GM12864 (cell line): ENCODE measurements around the gene TJP2.
A peak's percentile ranks its signal among the peaks of the same experiment; 100 is the strongest.

Experiments
- DNase-seq: peaks from one replicate; pipeline ENCODE4 v3.0.0-alpha.2; 2011; ENCODE audit warnings: low read depth
- H3K4me3 ChIP-seq: 2 replicates; pipeline ENCODE4 v1.5.1; 2011; ENCODE audit warnings: mild to moderate bottlenecking, low read depth, low read length, control low read depth
- CTCF ChIP-seq: IDR thresholded peaks from 2 replicates; pipeline ENCODE4 v1.5.1; 2011; ENCODE audit warnings: low read depth, mild to moderate bottlenecking, moderate library complexity, low read length, control low read depth, inconsistent platforms; ENCODE audit errors: missing control alignments

Gene TJP2

GRCh38 chr9:69173891-69174615 is at the start of gene TJP2:
Gene TJP2, plus strand, starts transcription at chr9:69174277. Its CDS starts 96 bp downstream, at chr9:69174373.
- TF ChIP-seq CTCF, result no peak
- H3K4me3 ChIP-seq, result peak within 1 kb of the TSS; percentile 75
- DNase-seq, result no peak

DNA sequence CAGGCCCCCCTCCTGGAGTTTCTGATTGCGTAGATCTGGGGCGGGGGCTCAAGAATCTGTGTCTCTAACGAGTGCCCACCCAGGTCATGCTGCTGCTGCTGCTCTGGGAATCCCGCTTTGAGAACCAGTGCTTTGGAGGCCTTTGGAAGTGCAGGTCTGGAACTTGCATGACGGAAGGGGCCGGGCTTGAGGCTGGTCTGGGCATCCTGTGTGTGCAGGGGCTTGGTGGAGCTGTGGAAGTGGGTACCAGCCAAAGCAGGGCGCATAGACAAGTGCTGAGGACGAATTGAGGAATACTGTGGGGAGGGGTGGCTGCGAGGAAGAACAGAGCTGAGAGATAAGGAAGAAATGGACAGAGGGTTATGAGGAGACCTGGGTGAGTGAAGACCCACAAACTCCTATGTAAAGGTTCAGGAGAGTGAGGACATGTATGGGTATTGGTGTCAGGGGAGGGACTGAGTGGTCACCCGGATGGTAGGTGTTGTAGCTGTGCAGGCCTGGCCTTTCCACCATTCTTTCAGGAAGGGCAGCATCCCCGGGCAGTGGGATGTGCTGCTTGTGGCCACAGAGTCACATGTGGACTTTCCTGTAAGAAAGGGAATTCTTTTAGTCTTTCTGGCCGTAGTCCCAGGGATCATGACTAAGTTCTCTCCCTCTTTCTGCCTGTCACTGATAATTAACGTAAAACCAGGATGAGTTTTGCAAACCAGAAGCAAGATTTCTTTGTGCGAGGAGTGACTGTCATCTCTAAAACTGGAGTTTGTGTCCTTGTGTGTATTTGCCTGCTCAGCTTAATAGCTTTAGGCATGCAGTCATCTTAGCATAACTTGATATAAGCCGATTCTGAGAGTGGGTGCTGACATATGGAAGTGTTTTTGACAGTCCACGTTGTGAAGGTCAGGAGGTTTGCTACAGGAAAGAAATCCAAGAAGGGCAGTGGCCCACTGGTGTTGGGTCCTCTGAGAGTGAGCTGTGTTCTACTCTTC is 43.3 kb upstream of the TJP2 start:
- DNase-seq, result no peak
- TF ChIP-seq CTCF, result no peak
- H3K4me3 ChIP-seq, result no peak overlapping the region

DNA sequence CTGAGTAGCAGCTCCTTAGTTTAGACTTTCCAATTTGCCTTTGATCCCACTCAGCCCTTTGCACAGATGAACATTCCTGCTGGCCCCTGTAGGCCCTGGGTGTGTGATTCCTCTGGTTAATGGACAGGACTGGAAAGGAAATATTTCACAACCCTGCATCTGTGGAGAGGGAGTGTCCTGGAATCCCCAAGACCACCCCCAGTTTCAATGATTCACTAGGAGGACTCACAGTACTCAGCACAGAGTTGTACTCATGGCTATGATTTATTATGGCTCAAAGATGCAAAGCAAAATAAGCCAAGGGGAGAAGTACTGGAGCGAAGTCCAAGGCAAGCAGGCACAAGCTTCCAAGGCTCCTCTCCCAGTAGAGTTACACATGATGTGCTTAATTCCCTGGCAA is 42.4 kb upstream of the TJP2 start:
- no peak for DNase-seq
- TF ChIP-seq CTCF, result no peak

DNA sequence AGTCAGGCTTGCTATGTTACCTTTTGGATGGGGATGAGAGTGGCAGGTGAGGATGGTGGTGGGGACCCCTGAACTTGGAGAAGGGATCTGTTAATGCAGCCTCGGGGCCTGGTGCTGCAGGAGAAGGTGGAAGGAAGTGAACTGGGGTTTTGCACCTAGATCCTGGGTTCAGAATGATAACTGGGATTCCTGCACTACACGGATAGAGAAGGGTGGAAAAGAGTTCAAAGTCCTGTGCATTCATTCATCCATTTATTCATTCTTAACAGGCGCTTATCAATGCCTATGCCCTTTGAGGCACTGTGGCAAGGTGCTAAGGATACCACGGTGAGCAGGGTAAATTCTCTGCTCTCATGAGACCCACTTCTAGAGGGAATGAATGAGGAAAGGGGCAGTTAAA is 41.7 kb upstream of the TJP2 start:
- TF ChIP-seq CTCF, result no peak
- DNase-seq, result no peak
- H3K4me3 ChIP-seq, result no peak overlapping the region

More for the DNA sequence above, 42.4 kb upstream of the TJP2 start:
- H3K4me3 ChIP-seq, result no peak overlapping the region

DNA sequence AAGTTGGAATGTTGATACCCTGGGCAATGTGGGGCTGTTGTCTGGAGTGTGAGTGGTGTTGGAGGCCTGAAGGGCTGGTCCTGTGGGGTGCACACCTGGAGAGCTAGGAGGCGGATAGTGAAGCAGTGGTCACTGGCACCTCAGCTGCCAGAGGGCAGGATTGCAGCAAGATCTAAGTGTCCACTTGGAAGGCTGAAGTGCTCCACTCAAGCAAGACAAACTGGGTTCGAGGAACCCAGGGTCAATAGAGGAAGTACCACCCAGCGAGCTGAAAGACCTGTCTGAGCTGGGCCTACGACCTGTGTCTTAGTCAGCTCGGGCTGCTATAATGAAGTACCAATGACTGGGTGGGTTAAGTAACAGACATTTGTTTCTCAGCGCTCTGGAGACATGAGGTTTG is 39.7 kb upstream of the TJP2 start:
- DNase-seq, result no peak
- H3K4me3 ChIP-seq, result no peak overlapping the region
- TF ChIP-seq CTCF, result no peak

DNA sequence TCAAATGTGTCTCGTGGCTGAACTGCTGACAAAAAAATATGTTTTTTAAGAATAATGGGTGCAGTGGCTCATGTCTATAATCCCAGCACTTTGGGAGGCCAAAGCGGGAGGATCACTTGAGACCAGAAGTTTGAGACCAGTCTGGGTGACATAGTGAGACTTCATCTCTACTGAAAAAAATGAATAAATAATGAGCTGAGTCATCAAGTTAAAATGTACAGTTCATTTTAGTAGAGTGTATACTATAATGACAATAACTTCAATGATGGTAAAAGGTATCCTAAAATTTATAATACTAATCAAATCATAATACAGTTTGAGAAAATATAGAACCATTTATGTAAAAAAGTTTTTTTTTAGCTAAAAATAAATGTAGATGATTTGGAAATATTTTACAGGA is 37.9 kb upstream of the TJP2 start:
- no peak overlapping the region for H3K4me3 ChIP-seq
- no peak for DNase-seq
- TF ChIP-seq CTCF, result no peak
